SK-N-SH treated with all-trans-retinoic acid at 6 μM for 48 hours (cell line): ENCODE data around the gene MYO18A.

ENCODE experiments used
- ATAC-seq: fragments of 200-7000 bp; cut with Tn5 transposase; 3 replicates; pipeline ENCODE4 v1.9.1; 2020; ENCODE audit warnings: mild to moderate bottlenecking, moderate library complexity
- ARNTL ChIP-seq: fragments of 450-650 bp; formaldehyde crosslinking; IDR thresholded peaks from 2 replicates; pipeline ENCODE4 v1.5.0; 2020; ENCODE audit warnings: low read depth, mild to moderate bottlenecking, moderate library complexity, borderline replicate concordance
- CREB5 ChIP-seq: fragments of 250-450 bp; sonication (Bioruptor Pico); IDR thresholded peaks from 2 replicates; pipeline ENCODE4 v1.5.1; 2020; ENCODE audit warnings: low read depth, mild to moderate bottlenecking, moderate library complexity
- CSDC2 ChIP-seq: fragments of 250-450 bp; sonication (Bioruptor Pico); IDR thresholded peaks from 2 replicates; pipeline ENCODE4 v1.5.0; 2020; ENCODE audit warnings: mild to moderate bottlenecking, moderate library complexity
- CSRNP3 ChIP-seq: fragments of 250-450 bp; sonication (Bioruptor Pico); IDR thresholded peaks from 2 replicates; pipeline ENCODE4 v1.5.1; 2021; ENCODE audit warnings: mild to moderate bottlenecking, moderate library complexity
- ESRRG ChIP-seq: fragments of 250-450 bp; sonication (Bioruptor Pico); IDR thresholded peaks from 2 replicates; pipeline ENCODE4 v1.6.1; 2021; ENCODE audit warnings: mild to moderate bottlenecking
- GLIS3 ChIP-seq: fragments of 250-450 bp; sonication (Bioruptor Pico); IDR thresholded peaks from 2 replicates; pipeline ENCODE4 v1.5.0; 2020; ENCODE audit warnings: mild to moderate bottlenecking, moderate library complexity
- ISL1 ChIP-seq: fragments of 250-450 bp; sonication (Bioruptor Pico); IDR thresholded peaks from 2 replicates; pipeline ENCODE4 v2.1.2; 2022; ENCODE audit warnings: mild to moderate bottlenecking, moderate library complexity
- OSR1 ChIP-seq: fragments of 250-450 bp; sonication (Bioruptor Pico); IDR thresholded peaks from 2 replicates; pipeline ENCODE4 v1.8.0; 2022; ENCODE audit warnings: moderate library complexity, mild to moderate bottlenecking, inconsistent platforms
- PATZ1 ChIP-seq: fragments of 250-450 bp; sonication (Bioruptor Pico); IDR thresholded peaks from 2 replicates; pipeline ENCODE4 v1.8.0; 2020; ENCODE audit warnings: mild to moderate bottlenecking, moderate library complexity, borderline replicate concordance
- POU6F1 ChIP-seq: fragments of 250-450 bp; sonication (Bioruptor Pico); IDR thresholded peaks from 2 replicates; pipeline ENCODE4 v1.8.0; 2021; ENCODE audit warnings: low read depth, mild to moderate bottlenecking, moderate library complexity, borderline replicate concordance
- PPARA ChIP-seq: fragments of 250-450 bp; sonication (Bioruptor Pico); IDR thresholded peaks from 2 replicates; pipeline ENCODE4 v1.5.0; 2020; ENCODE audit warnings: mild to moderate bottlenecking, borderline replicate concordance
- RARB ChIP-seq: fragments of 250-450 bp; sonication (Bioruptor Pico); IDR thresholded peaks from 2 replicates; pipeline ENCODE4 v1.8.0; 2021; ENCODE audit warnings: mild to moderate bottlenecking, moderate library complexity
- SNAI2 ChIP-seq: fragments of 250-450 bp; sonication (Bioruptor Pico); IDR thresholded peaks from 2 replicates; pipeline ENCODE4 v1.5.0; 2020; ENCODE audit warnings: mild to moderate bottlenecking, moderate library complexity
- TCF4 ChIP-seq: fragments of 250-450 bp; sonication (Bioruptor Pico); IDR thresholded peaks from 2 replicates; pipeline ENCODE4 v1.8.0; 2021; ENCODE audit warnings: mild to moderate bottlenecking, moderate library complexity, borderline replicate concordance
- TOX ChIP-seq: fragments of 250-450 bp; sonication (Bioruptor Pico); IDR thresholded peaks from 2 replicates; pipeline ENCODE4 v1.8.0; 2021; ENCODE audit warnings: mild to moderate bottlenecking, moderate library complexity, borderline replicate concordance
- TSHZ2 ChIP-seq: fragments of 250-450 bp; sonication (Bioruptor Pico); IDR thresholded peaks from 2 replicates; pipeline ENCODE4 v1.5.0; 2020; ENCODE audit warnings: mild to moderate bottlenecking, moderate library complexity
- ZC3H10 ChIP-seq: fragments of 250-450 bp; sonication (Bioruptor Pico); IDR thresholded peaks from 2 replicates; pipeline ENCODE4 v1.5.1; 2021; ENCODE audit warnings: mild to moderate bottlenecking, moderate library complexity
- ZFP3 ChIP-seq: fragments of 250-450 bp; sonication (Bioruptor Pico); IDR thresholded peaks from 2 replicates; pipeline ENCODE4 v1.5.0; 2020; ENCODE audit warnings: mild to moderate bottlenecking, moderate library complexity
- ZNF8 ChIP-seq: fragments of 450-650 bp; formaldehyde crosslinking; IDR thresholded peaks from 2 replicates; pipeline ENCODE4 v1.5.0; 2020; ENCODE audit warnings: mild to moderate bottlenecking, moderate library complexity

The MYO18A gene

GRCh38 chr17:29216856-29217255 is 36.7 kb upstream of the MYO18A start (continued):
- TF ChIP-seq CSRNP3 (CRISPR knock-in tag) (no peak), TCF4 (CRISPR knock-in tag) (no peak), GLIS3 (CRISPR knock-in tag) (no peak)

GRCh38 chr17:29216181-29216580 is 36.0 kb upstream of the MYO18A start:
- TF ChIP-seq PATZ1 (CRISPR knock-in tag) (no peak), ARNTL (CRISPR knock-in tag) (no peak), CSDC2 (no peak)
- TF ChIP-seq, all 23 proteins: peak for 0
- ATAC-seq = no peak

- TF ChIP-seq ESRRG (CRISPR knock-in tag) = no peak
- no peak for TF ChIP-seq CSDC2
- TF ChIP-seq ZNF8 (CRISPR knock-in tag) = no peak
- TF ChIP-seq PPARA (CRISPR knock-in tag) = no peak
- no peak for TF ChIP-seq ARNTL (CRISPR knock-in tag)
- TF ChIP-seq ISL1 (CRISPR knock-in tag) = no peak
- no peak for TF ChIP-seq ZC3H10
- TF ChIP-seq TCF4 (CRISPR knock-in tag) = no peak
- TF ChIP-seq SNAI2 (CRISPR knock-in tag) = no peak
- ATAC-seq = no peak
Measured at GRCh38 chr17:29215717-29216116, 35.5 kb upstream of the MYO18A start.

GRCh38 chr17:29215174-29215573 is 35.0 kb upstream of the MYO18A start:
- TF ChIP-seq CREB5 (CRISPR knock-in tag) = no peak
- TF ChIP-seq TSHZ2 (CRISPR knock-in tag) = no peak
- TF ChIP-seq SNAI2 (CRISPR knock-in tag) = no peak
- no peak for TF ChIP-seq ISL1 (CRISPR knock-in tag)
- TF ChIP-seq TOX (CRISPR knock-in tag) = no peak
- TF ChIP-seq ARNTL (CRISPR knock-in tag) = no peak
- no peak for TF ChIP-seq POU6F1 (CRISPR knock-in tag)
- no peak for TF ChIP-seq OSR1
- TF ChIP-seq RARB (CRISPR knock-in tag) = no peak
- no peak for TF ChIP-seq ZC3H10
- TF ChIP-seq GLIS3 (CRISPR knock-in tag) = no peak
- no peak for TF ChIP-seq PATZ1 (CRISPR knock-in tag)
- TF ChIP-seq CSRNP3 (CRISPR knock-in tag) = no peak
- TF ChIP-seq ESRRG (CRISPR knock-in tag) = no peak
- TF ChIP-seq PPARA (CRISPR knock-in tag) = no peak
- no peak for TF ChIP-seq CSDC2
- no peak for TF ChIP-seq ZFP3 (CRISPR knock-in tag)
- ATAC-seq = no peak
